K562 (cell line): Measurements from ENCODE around the gene PRELID3B. TPM values are rescaled to one million over a fixed set of nuclear protein-coding genes. Genes with fewer than 3 reads are reported as not detected.

Source experiments
- BRD9 ChIP-seq: fragments of 450-650 bp; IDR thresholded peaks from 2 replicates; pipeline ENCODE4 v1.6.1; 2018; ENCODE audit warnings: low read depth; ENCODE audit not compliant: partially characterized antibody
- KDM2B ChIP-seq: fragments of 250-450 bp; sonication (Bioruptor Pico); IDR thresholded peaks from 2 replicates; pipeline ENCODE4 v1.8.0; 2021; ENCODE audit warnings: mild to moderate bottlenecking, moderate library complexity
- KLF10 ChIP-seq: fragments of 250-450 bp; sonication (Bioruptor Pico); IDR thresholded peaks from 2 replicates; pipeline ENCODE4 v1.6.1; 2021; ENCODE audit warnings: matching md5 sums
- NFXL1 ChIP-seq: fragments of 450-650 bp; formaldehyde crosslinking; IDR thresholded peaks from 2 replicates; pipeline ENCODE4 v1.4.0; 2021; ENCODE audit warnings: mild to moderate bottlenecking
- PRMT5 ChIP-seq: sonication (generic); formaldehyde crosslinking; IDR thresholded peaks from 2 replicates; pipeline ENCODE4 v1.5.0; 2020; ENCODE audit warnings: missing genetic modification reagents
- RBM22 ChIP-seq: fragments of 200-400 bp; formaldehyde crosslinking; IDR thresholded peaks from 2 replicates; pipeline ENCODE4 v1.6.1; 2018; ENCODE audit warnings: low read length, low read depth; ENCODE audit not compliant: poor library complexity, severe bottlenecking
- RERE ChIP-seq: sonication (generic); formaldehyde crosslinking; IDR thresholded peaks from 2 replicates; pipeline ENCODE4 v1.8.0; 2023; ENCODE audit warnings: missing genetic modification reagents, mild to moderate bottlenecking, borderline replicate concordance
- REST ChIP-seq, 2 experiments: fragments of 450-650 bp; formaldehyde crosslinking in 1 of 2; IDR thresholded peaks; 2 replicates each; pipeline versions ENCODE4 v1.4.0 to v1.6.1; 2014 to 2020; ENCODE audit warnings: mild to moderate bottlenecking in 2 of 2, borderline replicate concordance in 1 of 2, low read depth in 1 of 2
- RUNX1 ChIP-seq: sonication (generic); IDR thresholded peaks from 2 replicates; pipeline ENCODE4 v1.6.1; 2016; ENCODE audit warnings: antibody characterized with exemption, low read depth
- XRCC5 ChIP-seq: fragments of 200-400 bp; formaldehyde crosslinking; IDR thresholded peaks from 2 replicates; pipeline ENCODE4 v1.6.1; 2017; ENCODE audit warnings: low read depth, mild to moderate bottlenecking, low read length
- ZEB2 ChIP-seq: fragments of 450-650 bp; IDR thresholded peaks from 2 replicates; pipeline ENCODE4 v1.6.1; 2016
- ZNF655 ChIP-seq: fragments of 250-450 bp; sonication (Bioruptor Pico); IDR thresholded peaks from 2 replicates; pipeline ENCODE4 v1.5.0; 2021
- polyA plus RNA-seq, 8 experiments: library from polyadenylated mRNA; depleted of rRNA in 4 of 8; stranded (reverse) in 5 of 8; unstranded in 3 of 8; fragments of >200 nt; fragmentation: Nextera tagmentation in 2 of 8; fragmentation: Illumina TruSeq in 1 of 8; extraction: Ambion mirVana in 2 of 8; extraction: Trizol in 1 of 8; gene quantifications; 2 replicates each; pipeline versions ENCODE4 v1.2.1 to v1.2.3, GENCODE V29; 2011 to 2014; ENCODE audit warnings: inconsistent platforms in 1 of 8, missing spikeins in 1 of 8
- total RNA-seq, 7 experiments: library from RNA; depleted of rRNA in 6 of 7; stranded (reverse); fragments of >200 nt in 6 of 7; fragmentation: Illumina TruSeq in 2 of 7; extraction: Trizol in 2 of 7; gene quantifications; 2 replicates each; pipeline versions ENCODE4 v1.2.1 to v1.2.3, GENCODE V29; 2011 to 2021; ENCODE audit warnings: low replicate concordance in 1 of 7

PRELID3B gene
- total and polyA plus RNA-seq, 9 of the 15 experiments (the other 6 are each of a cell fraction or from before 2014, with no cell fraction given), result 77.0 to 186 (median 101) TPM

- TF ChIP-seq RERE, result no peak
- no peak for TF ChIP-seq ZEB2
- TF ChIP-seq ZNF655, result no peak
- no peak for TF ChIP-seq NFXL1
- no peak for TF ChIP-seq KLF10 (CRISPR knock-in tag)
- no peak for TF ChIP-seq RBM22
- 0 out of 2 replicates have a peak, but pooled peaks have one; percentile 9 for TF ChIP-seq REST (IDR thresholded peaks at IDR 0.05; ENCODE audit: borderline replicate concordance)
- no peak for TF ChIP-seq REST (CRISPR knock-in tag; IDR thresholded peaks at IDR 0.05; ENCODE audit: low read depth)
- TF ChIP-seq KDM2B, result no peak
- TF ChIP-seq BRD9, result peak; percentile 73
- TF ChIP-seq PRMT5 (CRISPR knock-in tag), result no peak
- TF ChIP-seq RUNX1, result no peak
- TF ChIP-seq XRCC5, result no peak
Observed at GRCh38 chr20:59010995-59011873, 31.4 kb downstream of the PRELID3B start (continued).
